Neural progenitor cell (in vitro differentiated cells): ENCODE measurements around the gene AGO3.

Experiments
- CTCF ChIP-seq: fragments of 200-600 bp; sonication (generic); IDR thresholded peaks from 2 replicates; pipeline ENCODE4 v1.5.1; 2017; ENCODE audit warnings: antibody characterized with exemption, mild to moderate bottlenecking
- EZH2phosphoT487 ChIP-seq: fragments of 200-600 bp; sonication (generic); IDR thresholded peaks from 2 replicates; pipeline ENCODE4 v1.6.1; 2017; ENCODE audit warnings: antibody characterized with exemption

DNA sequence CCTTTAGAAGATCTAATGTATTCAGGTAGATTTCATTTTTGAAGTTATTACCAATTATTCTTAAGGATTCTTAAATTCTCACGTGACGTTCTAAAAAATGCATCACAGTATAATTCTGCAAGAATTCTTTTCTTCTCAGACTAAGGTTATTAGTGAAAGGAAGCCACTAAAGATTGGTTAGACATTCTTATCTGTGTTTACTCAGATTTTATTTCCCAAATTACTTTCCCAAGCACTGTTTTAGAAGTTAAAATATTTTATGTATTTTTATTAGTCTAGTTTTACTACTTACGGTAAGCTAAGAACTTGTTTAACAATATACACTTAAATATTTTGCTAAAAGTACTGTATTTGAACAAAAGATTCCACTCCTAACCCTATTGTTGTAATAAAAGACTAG is 28.4 kb downstream of the AGO3 start:
- no peak for TF ChIP-seq CTCF
- no peak for TF ChIP-seq EZH2phosphoT487
